Ovary (tissue), 3 donors: ENCODE measurements around the gene EFEMP1.

Experiments
- CTCF ChIP-seq, 3 donors: fragments of 450-650 bp in 2 of 3; fragments of 200-600 bp in 1 of 3; IDR thresholded peaks; one replicate each; pipeline versions ENCODE4 v1.5.1 to v1.8.0; 2016 to 2022; ENCODE audit warnings: antibody characterized with exemption in 3 of 3, mild to moderate bottlenecking in 1 of 3
- POLR2A ChIP-seq: fragments of 450-650 bp; IDR thresholded peaks from one replicate; pipeline ENCODE4 v1.6.1; 2017; ENCODE audit warnings: antibody characterized with exemption, mild to moderate bottlenecking, moderate library complexity
- donor health status: DM: no; HTN: no; CAD: no.

- no peak for TF ChIP-seq CTCF (IDR thresholded peaks at IDR 0.05)
- no peak for TF ChIP-seq POLR2A
These were observed 5.7 kb downstream of the EFEMP1 start for GRCh38 chr2:55917713-55918390.
